Osteocyte (in vitro differentiated cells): ENCODE measurements around the gene DR1. TPM values are rescaled to one million over a fixed set of nuclear protein-coding genes. Genes with fewer than 3 reads are reported as not detected.

Experiments
- DNase-seq: peaks from one replicate; pipeline ENCODE4 v3.0.0; 2021; ENCODE audit warnings: mixed read lengths; ENCODE audit not compliant: unreplicated experiment; ENCODE audit errors: extremely low spot score
- H3K27ac Mint-ChIP-seq: one replicate; pipeline ENCODE4 v1.8.0; 2021; ENCODE audit warnings: mild to moderate bottlenecking, mixed read lengths; ENCODE audit not compliant: unreplicated experiment
- H3K27me3 Mint-ChIP-seq: one replicate; pipeline ENCODE4 v1.8.0; 2021; ENCODE audit warnings: mixed read lengths; ENCODE audit not compliant: unreplicated experiment
- H3K36me3 Mint-ChIP-seq: one replicate; pipeline ENCODE4 v1.8.0; 2021; ENCODE audit warnings: mixed read lengths; ENCODE audit not compliant: unreplicated experiment
- H3K4me1 Mint-ChIP-seq: one replicate; pipeline ENCODE4 v1.8.0; 2021; ENCODE audit warnings: mixed read lengths; ENCODE audit not compliant: unreplicated experiment
- H3K4me3 Mint-ChIP-seq: one replicate; pipeline ENCODE4 v1.8.0; 2021; ENCODE audit warnings: mild to moderate bottlenecking, moderate library complexity, mixed read lengths; ENCODE audit not compliant: unreplicated experiment
- H3K9me3 Mint-ChIP-seq: one replicate; pipeline ENCODE4 v1.8.0; 2021; ENCODE audit warnings: mixed read lengths; ENCODE audit not compliant: unreplicated experiment
- CTCF ChIP-seq: fragments of 200-600 bp; sonication (generic); IDR thresholded peaks from 2 replicates; pipeline ENCODE4 v1.5.0; 2021; ENCODE audit warnings: antibody characterized with exemption, mild to moderate bottlenecking, moderate library complexity
- total RNA-seq: library from RNA; stranded (reverse); gene quantifications from 2 replicates; pipeline ENCODE4 v1.2.1, GENCODE V29; 2021

DR1 gene
- total RNA-seq, 1 donor from 2014 or later, result 60.9 TPM

GRCh38 chr1:93360111-93360510 is 14.4 kb downstream of the DR1 start:
- no peak overlapping the region for H3K4me3 Mint-ChIP-seq
- H3K27ac Mint-ChIP-seq, result peak overlapping the region; percentile 9
- H3K36me3 Mint-ChIP-seq, result peaks cover 49% of the 10 kb centered on the region
- DNase-seq, result no peak
- H3K4me1 Mint-ChIP-seq, result peaks cover 14% of the 10 kb centered on the region
- no peaks in the 10 kb centered on the region for H3K9me3 Mint-ChIP-seq
- no peak for TF ChIP-seq CTCF
- no peaks in the 10 kb centered on the region for H3K27me3 Mint-ChIP-seq

- no peak for DNase-seq
- Mint-ChIP-seq H3K4me1 (peaks cover 14% of the 10 kb centered on the region), H3K9me3 (no peaks in the 10 kb centered on the region), H3K36me3 (peaks cover 46% of the 10 kb centered on the region), H3K27ac (no peak overlapping the region), H3K4me3 (no peak overlapping the region), H3K27me3 (no peaks in the 10 kb centered on the region)
- no peak for TF ChIP-seq CTCF
Measured at GRCh38 chr1:93362237-93362636, 16.5 kb downstream of the DR1 start.

- Mint-ChIP-seq H3K9me3 (no peaks in the 10 kb centered on the region), H3K36me3 (peaks cover 41% of the 10 kb centered on the region), H3K27ac (no peak overlapping the region), H3K4me3 (no peak overlapping the region), H3K4me1 (peaks cover 2% of the 10 kb centered on the region), H3K27me3 (no peaks in the 10 kb centered on the region)
- DNase-seq, result no peak
- TF ChIP-seq CTCF, result no peak
Measured at GRCh38 chr1:93365813-93366212, 20.1 kb downstream of the DR1 start.

GRCh38 chr1:93369734-93370133 is 24.0 kb downstream of the DR1 start:
- Mint-ChIP-seq H3K27me3 (no peaks in the 10 kb centered on the region), H3K36me3 (peaks cover 20% of the 10 kb centered on the region), H3K4me1 (no peaks in the 10 kb centered on the region), H3K4me3 (no peak overlapping the region), H3K27ac (no peak overlapping the region), H3K9me3 (no peaks in the 10 kb centered on the region)
- no peak for DNase-seq
- no peak for TF ChIP-seq CTCF

GRCh38 chr1:93374334-93375106 is 28.8 kb downstream of the DR1 start:
- Mint-ChIP-seq H3K9me3 (peaks cover 31% of the 10 kb centered on the region), H3K4me1 (no peaks in the 10 kb centered on the region), H3K36me3 (peaks cover 17% of the 10 kb centered on the region), H3K27ac (no peak overlapping the region), H3K4me3 (no peak overlapping the region), H3K27me3 (no peaks in the 10 kb centered on the region)
- no peak for TF ChIP-seq CTCF
- DNase-seq, result no peak
